Activated naive CD8-positive, alpha-beta T cell (primary cell): Measurements from ENCODE around the gene ZSCAN5B.
"Not testable (repeated sequence)": the region's sequence is repeated elsewhere in the genome, so short reads cannot be mapped to it uniquely, and the experiment has no call there.

Experiments used
- H3K27ac Mint-ChIP-seq: one replicate; pipeline ENCODE4 v1.8.0; 2021; ENCODE audit warnings: mixed read lengths
- H3K27me3 Mint-ChIP-seq: one replicate; pipeline ENCODE4 v1.8.0; 2021; ENCODE audit warnings: mixed read lengths
- H3K36me3 Mint-ChIP-seq: one replicate; pipeline ENCODE4 v1.8.0; 2021; ENCODE audit warnings: mixed read lengths
- H3K4me1 Mint-ChIP-seq: one replicate; pipeline ENCODE4 v1.8.0; 2021; ENCODE audit warnings: low read depth, mixed read lengths
- H3K4me3 Mint-ChIP-seq: one replicate; pipeline ENCODE4 v1.8.0; 2021; ENCODE audit warnings: mild to moderate bottlenecking, mixed read lengths
- H3K9me3 Mint-ChIP-seq: one replicate; pipeline ENCODE4 v1.8.0; 2021; ENCODE audit warnings: low read depth, mixed read lengths

The ZSCAN5B gene

GRCh38 chr19:56193981-56194640 lies 3.5 kb downstream of the ZSCAN5B start:
- H3K4me1 Mint-ChIP-seq: no peaks in the 10 kb centered on the region
- no peaks in the 10 kb centered on the region for H3K36me3 Mint-ChIP-seq
- no peaks in the 10 kb centered on the region for H3K9me3 Mint-ChIP-seq

GRCh38 chr19:56191711-56192110 lies 5.9 kb downstream of the ZSCAN5B start:
- Mint-ChIP-seq H3K4me1 (no peaks in the 10 kb centered on the region), H3K27me3 (peaks cover 3% of the 10 kb centered on the region), H3K4me3 (no peak overlapping the region), H3K9me3 (no peaks in the 10 kb centered on the region), H3K27ac (no peak overlapping the region), H3K36me3 (no peaks in the 10 kb centered on the region)

More at GRCh38 chr19:56193981-56194640, 3.5 kb downstream of the ZSCAN5B start:
- no peak overlapping the region for H3K4me3 Mint-ChIP-seq
- H3K27me3 Mint-ChIP-seq: no peaks in the 10 kb centered on the region
- no peak overlapping the region for H3K27ac Mint-ChIP-seq

- no peak overlapping the region for H3K27ac Mint-ChIP-seq
- H3K4me1 Mint-ChIP-seq: no peaks in the 10 kb centered on the region
- peaks cover 3% of the 10 kb centered on the region for H3K27me3 Mint-ChIP-seq
- H3K9me3 Mint-ChIP-seq: no peaks in the 10 kb centered on the region
- no peaks in the 10 kb centered on the region for H3K36me3 Mint-ChIP-seq
- H3K4me3 Mint-ChIP-seq: no peak overlapping the region
Measured at GRCh38 chr19:56191115-56191514, 6.5 kb downstream of the ZSCAN5B start.

DNA sequence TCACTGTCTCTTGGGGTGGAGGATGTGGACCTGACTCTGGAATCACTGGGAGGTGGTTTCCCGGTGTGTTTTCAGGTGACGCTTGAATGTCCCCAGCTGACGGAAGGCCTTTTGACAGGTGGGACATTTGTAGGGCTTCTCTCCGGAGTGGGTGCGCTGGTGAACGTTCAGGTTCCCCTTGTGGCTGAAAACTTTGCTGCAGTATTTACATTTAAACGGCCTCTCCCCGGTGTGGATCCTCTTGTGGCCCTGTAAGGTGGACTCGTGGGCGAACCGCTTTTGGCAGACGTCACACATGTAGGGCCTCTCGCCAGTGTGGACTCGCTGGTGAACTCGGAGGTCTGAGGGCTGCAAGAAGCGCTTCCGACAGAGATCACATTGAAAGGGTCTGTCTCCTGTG lies 7.8 kb downstream of the ZSCAN5B start:
- Mint-ChIP-seq H3K36me3 (no peaks in the 10 kb centered on the region), H3K27ac (no peak overlapping the region), H3K4me3 (no peak overlapping the region), H3K4me1 (no peaks in the 10 kb centered on the region), H3K27me3 (peaks cover 3% of the 10 kb centered on the region), H3K9me3 (no peaks in the 10 kb centered on the region)

DNA sequence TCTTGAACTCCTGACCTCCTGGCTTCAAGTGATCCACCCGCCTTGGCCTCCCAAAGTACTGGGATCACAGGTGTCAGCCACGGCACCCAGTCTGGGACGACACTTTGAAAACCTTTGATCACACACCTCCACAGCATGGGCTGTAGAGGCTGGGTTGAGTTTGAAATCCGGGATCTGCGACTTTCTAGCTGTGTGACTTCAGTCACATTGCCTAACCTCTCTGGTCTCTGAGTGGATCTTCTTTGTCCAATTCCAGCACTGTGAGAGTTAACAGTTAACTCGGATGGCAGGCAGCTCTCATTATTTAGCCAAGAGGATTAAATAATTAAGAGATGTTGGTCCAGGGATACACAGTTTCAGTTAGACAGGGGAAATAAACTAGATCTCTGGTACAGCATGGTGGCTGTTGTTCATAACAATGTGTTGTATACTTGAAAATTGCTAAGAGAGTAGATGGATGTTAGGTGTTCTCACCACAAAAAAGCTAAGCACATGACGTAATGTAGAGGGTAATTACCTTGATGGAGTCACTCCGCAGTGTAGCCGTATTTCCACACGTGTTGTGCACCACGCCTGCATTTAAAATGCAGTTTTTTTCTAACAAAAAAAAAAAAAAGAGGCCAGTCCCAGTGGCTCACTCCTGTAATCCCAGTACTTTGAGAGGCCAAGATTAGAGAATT lies 19.9 kb downstream of the ZSCAN5B start:
- Mint-ChIP-seq H3K4me3 (no peak overlapping the region), H3K4me1 (no peaks in the 10 kb centered on the region), H3K27ac (no peak overlapping the region), H3K27me3 (peaks cover 2% of the 10 kb centered on the region), H3K9me3 (no peaks in the 10 kb centered on the region), H3K36me3 (no peaks in the 10 kb centered on the region)

- H3K27ac Mint-ChIP-seq: no peak overlapping the region
- H3K9me3 Mint-ChIP-seq: no peaks in the 10 kb centered on the region
- H3K27me3 Mint-ChIP-seq: peaks cover 2% of the 10 kb centered on the region
- no peaks in the 10 kb centered on the region for H3K4me1 Mint-ChIP-seq
- H3K4me3 Mint-ChIP-seq: no peak overlapping the region
- no peaks in the 10 kb centered on the region for H3K36me3 Mint-ChIP-seq
Measured at GRCh38 chr19:56176881-56177280, 20.7 kb downstream of the ZSCAN5B start.

GRCh38 chr19:56176310-56176709 lies 21.3 kb downstream of the ZSCAN5B start:
- not testable (repeated sequence) for H3K4me3 Mint-ChIP-seq, H3K36me3 Mint-ChIP-seq, H3K27ac Mint-ChIP-seq, H3K4me1 Mint-ChIP-seq, H3K9me3 Mint-ChIP-seq, H3K27me3 Mint-ChIP-seq

GRCh38 chr19:56175861-56176307 lies 21.7 kb downstream of the ZSCAN5B start, which contains the start of gene GALP:
Gene GALP (plus strand): TSS chr19:56176008. CDS start chr19:56177109, 1,101 bp downstream.
- not testable (repeated sequence) for H3K4me3 Mint-ChIP-seq, H3K36me3 Mint-ChIP-seq, H3K4me1 Mint-ChIP-seq, H3K27ac Mint-ChIP-seq, H3K27me3 Mint-ChIP-seq, H3K9me3 Mint-ChIP-seq

- H3K36me3 Mint-ChIP-seq: no peaks in the 10 kb centered on the region
- H3K9me3 Mint-ChIP-seq: no peaks in the 10 kb centered on the region
- no peak overlapping the region for H3K27ac Mint-ChIP-seq
- H3K4me1 Mint-ChIP-seq: no peaks in the 10 kb centered on the region
- peaks cover 2% of the 10 kb centered on the region for H3K27me3 Mint-ChIP-seq
- H3K4me3 Mint-ChIP-seq: no peak overlapping the region
Measured at GRCh38 chr19:56174550-56174949, 23.0 kb downstream of the ZSCAN5B start.

DNA sequence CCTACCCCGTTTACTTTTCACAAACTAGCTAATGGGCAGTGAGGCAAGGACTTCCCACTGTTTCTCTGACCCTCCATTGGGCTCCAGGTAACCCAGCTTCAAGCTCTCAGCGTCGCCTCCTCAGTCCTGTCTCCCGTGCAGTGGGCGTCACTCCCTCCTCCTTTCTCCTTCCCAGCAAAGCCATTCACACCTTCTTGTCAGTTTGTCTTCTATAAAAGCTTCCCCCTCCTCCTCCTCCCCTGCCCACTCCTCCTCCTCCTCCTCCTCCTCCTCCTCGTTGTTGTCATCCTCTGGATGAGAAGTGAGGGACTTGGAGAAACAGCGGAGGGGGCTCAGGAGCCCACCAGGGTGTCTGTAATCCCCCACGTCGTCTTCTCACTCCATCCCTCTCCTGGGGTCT lies 23.5 kb downstream of the ZSCAN5B start:
- Mint-ChIP-seq H3K4me1 (no peaks in the 10 kb centered on the region), H3K36me3 (no peaks in the 10 kb centered on the region), H3K27me3 (peaks cover 2% of the 10 kb centered on the region), H3K4me3 (no peak overlapping the region), H3K9me3 (no peaks in the 10 kb centered on the region), H3K27ac (no peak overlapping the region)

GRCh38 chr19:56170261-56170660 lies 27.3 kb downstream of the ZSCAN5B start:
- no peaks in the 10 kb centered on the region for H3K9me3 Mint-ChIP-seq
- no peaks in the 10 kb centered on the region for H3K4me1 Mint-ChIP-seq
- H3K4me3 Mint-ChIP-seq: no peak overlapping the region

GRCh38 chr19:56167064-56167578 lies 30.5 kb downstream of the ZSCAN5B start:
- Mint-ChIP-seq H3K27me3 (peaks cover 4% of the 10 kb centered on the region), H3K9me3 (no peaks in the 10 kb centered on the region), H3K36me3 (no peaks in the 10 kb centered on the region), H3K27ac (no peak overlapping the region), H3K4me3 (no peak overlapping the region), H3K4me1 (peaks cover 8% of the 10 kb centered on the region)

More at GRCh38 chr19:56170261-56170660, 27.3 kb downstream of the ZSCAN5B start:
- H3K27ac Mint-ChIP-seq: no peak overlapping the region
- peaks cover 2% of the 10 kb centered on the region for H3K27me3 Mint-ChIP-seq
- H3K36me3 Mint-ChIP-seq: no peaks in the 10 kb centered on the region

DNA sequence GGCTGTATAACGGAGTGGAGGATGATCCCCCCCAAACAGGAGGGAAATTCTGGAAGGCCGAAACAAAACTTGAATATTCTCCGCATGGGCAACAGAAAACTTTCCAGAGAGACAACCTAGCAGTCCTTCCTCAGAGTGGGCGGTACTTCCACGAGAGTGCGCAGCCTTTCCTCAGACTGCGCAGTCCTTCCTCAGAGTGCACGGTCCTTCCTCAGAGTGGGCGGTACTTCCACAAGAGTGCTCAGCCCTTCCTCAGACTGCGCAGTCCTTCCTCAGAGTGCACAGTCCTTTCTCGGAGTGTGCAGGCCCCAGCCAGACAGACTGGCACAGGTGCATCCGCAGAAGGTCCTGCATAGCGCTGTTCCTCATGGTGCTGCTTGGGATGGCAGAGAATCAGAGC lies 34.5 kb downstream of the ZSCAN5B start:
- Mint-ChIP-seq H3K36me3 (peaks cover 7% of the 10 kb centered on the region), H3K27me3 (peaks cover 4% of the 10 kb centered on the region), H3K9me3 (no peaks in the 10 kb centered on the region), H3K4me1 (peaks cover 10% of the 10 kb centered on the region), H3K4me3 (no peak overlapping the region), H3K27ac (no peak overlapping the region)

GRCh38 chr19:56162258-56162657 lies 35.3 kb downstream of the ZSCAN5B start:
- Mint-ChIP-seq H3K9me3 (no peaks in the 10 kb centered on the region), H3K27ac (no peak overlapping the region), H3K27me3 (peaks cover 2% of the 10 kb centered on the region), H3K4me1 (peaks cover 10% of the 10 kb centered on the region), H3K36me3 (peaks cover 7% of the 10 kb centered on the region), H3K4me3 (no peak overlapping the region)

DNA sequence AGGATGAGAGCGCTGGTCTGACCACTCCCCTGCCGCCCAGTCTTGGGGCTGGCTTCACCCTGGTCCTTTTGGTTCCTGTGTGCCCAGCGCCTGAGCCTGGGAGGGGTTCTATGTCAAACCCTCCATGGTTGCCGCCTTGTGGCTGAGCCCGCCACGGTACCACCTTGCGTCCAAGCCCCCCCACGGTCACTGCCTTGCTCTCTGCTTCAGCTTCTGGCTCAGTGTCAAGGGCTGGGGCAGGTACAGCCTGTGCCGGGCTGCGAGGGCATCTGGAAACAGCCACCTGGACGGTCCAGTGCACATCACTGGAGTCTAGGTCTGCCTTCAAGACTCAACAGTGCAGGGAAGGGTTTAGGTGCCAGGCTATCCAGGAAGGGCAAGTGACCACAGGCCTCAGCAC lies 36.0 kb downstream of the ZSCAN5B start:
- no peak overlapping the region for H3K4me3 Mint-ChIP-seq
- H3K27ac Mint-ChIP-seq: no peak overlapping the region
- H3K36me3 Mint-ChIP-seq: peaks cover 7% of the 10 kb centered on the region
- no peaks in the 10 kb centered on the region for H3K9me3 Mint-ChIP-seq
- H3K27me3 Mint-ChIP-seq: peaks cover 2% of the 10 kb centered on the region
- peaks cover 10% of the 10 kb centered on the region for H3K4me1 Mint-ChIP-seq
